GM19193 (cell line): Measurements from ENCODE around the gene WDR82.

ENCODE experiments used
- POLR2A ChIP-seq: IDR thresholded peaks from 4 replicates; pipeline ENCODE4 v1.6.1; 2011; ENCODE audit not compliant: insufficient read depth, insufficient read length; ENCODE audit errors: extremely low read depth

Gene WDR82

GRCh38 chr3:52313774-52314188, 35.3 kb upstream of the WDR82 start:
- no peak for TF ChIP-seq POLR2A

- TF ChIP-seq POLR2A = no peak
These were observed 34.8 kb upstream of the WDR82 start for GRCh38 chr3:52313188-52313773.

GRCh38 chr3:52311576-52312119, 33.2 kb upstream of the WDR82 start:
- no peak for TF ChIP-seq POLR2A

- TF ChIP-seq POLR2A = no peak
These were observed 32.6 kb upstream of the WDR82 start for GRCh38 chr3:52310861-52311575.

GRCh38 chr3:52308308-52308707, 29.9 kb upstream of the WDR82 start:
- no peak for TF ChIP-seq POLR2A

- TF ChIP-seq POLR2A = no peak
These were observed 28.5 kb upstream of the WDR82 start for GRCh38 chr3:52306978-52307377.

- TF ChIP-seq POLR2A = no peak
These were observed 27.5 kb upstream of the WDR82 start for GRCh38 chr3:52305926-52306325.

DNA sequence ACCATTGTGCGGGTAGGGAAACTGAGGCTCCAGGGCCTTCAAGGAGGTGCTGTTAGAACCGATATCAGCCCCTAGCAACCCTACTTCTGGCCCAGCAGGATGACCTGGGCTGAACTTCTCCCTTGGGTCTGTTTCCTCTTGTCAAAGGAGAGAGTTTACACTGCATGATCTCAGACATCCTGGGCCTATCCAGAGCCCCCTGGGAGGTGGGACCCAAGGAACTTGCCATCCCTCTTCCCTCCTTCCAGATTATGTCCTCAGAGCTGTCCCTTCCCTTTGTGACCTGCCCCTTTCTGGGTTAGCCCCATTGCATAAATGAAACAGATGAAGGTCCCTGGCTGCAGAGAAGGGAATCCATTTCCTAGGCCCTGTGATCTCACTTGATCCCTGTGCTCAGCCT, 25.4 kb upstream of the WDR82 start:
- no peak for TF ChIP-seq POLR2A

DNA sequence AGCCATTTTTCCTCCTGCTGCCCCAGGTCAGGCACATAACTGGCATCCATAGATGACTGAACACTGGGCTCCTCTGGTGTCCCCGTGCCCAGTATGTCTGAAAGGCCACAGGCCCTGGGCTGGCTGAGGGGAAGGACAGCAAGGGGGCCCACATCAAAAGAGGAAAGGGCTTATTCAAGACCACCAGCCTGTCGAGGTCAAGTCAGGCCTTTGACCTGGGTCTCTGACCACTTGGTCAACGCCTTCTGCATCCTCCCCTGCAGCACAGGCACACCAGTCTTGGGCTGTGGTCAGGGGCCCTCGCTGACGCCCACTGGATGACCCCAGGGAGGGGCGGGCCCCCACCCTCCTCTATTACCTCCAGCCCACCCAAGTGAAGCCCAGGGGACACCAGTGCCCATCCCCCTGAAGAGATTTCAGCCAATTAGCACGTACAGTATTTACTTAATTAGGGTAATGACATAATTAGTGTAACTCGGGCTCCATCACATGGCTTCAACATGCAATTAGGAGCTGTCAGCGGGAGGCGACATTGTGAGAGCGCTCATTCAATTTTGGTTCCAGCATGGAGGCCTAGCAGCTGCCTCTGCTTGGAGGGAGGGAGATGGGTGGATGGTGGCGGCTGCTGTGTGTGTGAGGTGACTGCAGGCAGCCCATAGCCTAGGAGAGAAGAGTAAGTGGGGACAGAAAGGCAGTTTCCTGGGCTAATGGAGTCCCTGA, 24.1 kb upstream of the WDR82 start:
- no peak for TF ChIP-seq POLR2A

GRCh38 chr3:52299879-52300611, 21.6 kb upstream of the WDR82 start:
- TF ChIP-seq POLR2A = no peak

GRCh38 chr3:52299247-52299878, 20.9 kb upstream of the WDR82 start:
- TF ChIP-seq POLR2A = no peak

DNA sequence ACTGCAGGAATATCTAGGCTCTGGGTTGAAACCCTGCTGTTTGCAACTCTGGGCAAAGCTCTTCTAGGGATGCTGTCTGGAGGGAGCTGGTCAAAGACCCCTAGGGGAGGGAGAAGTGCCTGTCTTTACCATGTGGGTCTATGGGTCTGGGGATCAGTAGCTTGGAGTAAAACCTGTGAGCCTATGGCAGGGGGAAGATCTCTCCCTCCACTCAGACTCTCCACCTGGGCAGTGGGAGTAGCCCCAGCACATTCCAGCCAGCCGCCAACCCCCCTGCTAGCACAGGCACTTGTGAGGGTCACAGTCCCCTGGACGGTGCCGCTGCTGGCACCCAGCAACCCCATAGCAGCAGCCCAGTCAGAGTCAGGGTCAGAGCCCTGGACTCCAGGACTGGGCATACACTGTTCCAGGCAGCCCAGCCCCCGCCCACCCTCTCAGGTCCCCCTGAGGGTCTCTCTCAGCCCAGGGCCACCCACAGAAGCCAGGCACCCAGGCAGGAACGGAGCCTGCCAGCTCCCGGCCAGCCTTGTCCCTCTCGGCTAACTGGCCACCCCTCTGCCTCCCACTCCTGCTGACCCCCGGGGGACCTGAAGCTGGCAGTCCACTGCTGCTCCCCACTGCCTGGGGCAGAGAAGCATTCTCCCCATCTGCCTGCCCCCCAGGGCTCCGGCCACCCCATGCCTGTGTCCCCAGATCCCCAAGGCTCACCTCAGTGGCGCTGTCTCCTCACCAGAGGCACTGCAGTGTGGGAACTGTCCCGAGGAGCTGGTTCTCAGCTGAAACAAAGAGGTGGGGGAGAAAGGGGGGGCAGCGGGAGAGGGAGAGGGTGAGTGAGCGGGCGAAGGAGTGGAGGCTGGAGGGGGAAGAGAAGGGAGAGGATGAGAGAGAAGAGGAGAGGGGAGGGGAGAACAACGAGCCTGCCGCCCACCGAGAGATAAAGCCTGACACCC, 20.0 kb upstream of the WDR82 start:
- no peak for TF ChIP-seq POLR2A
